HCT116 (cell line): ENCODE data around the gene OR52H1. TPM values are rescaled to one million over a fixed set of nuclear protein-coding genes. Genes with fewer than 3 reads are reported as not detected.

Experiments
- ATAC-seq: fragments of 200-7000 bp; cut with Tn5 transposase; 2 replicates; pipeline ENCODE4 v1.9.1; 2020; ENCODE audit warnings: mild to moderate bottlenecking, moderate library complexity
- BruUV-seq: library from RNA; stranded (reverse); fragments of 400-500 nt; replicated peaks from 2 replicates; lab custom pipeline; 2021; lab: Mats Ljungman, UMichigan
- CTCF ChIA-PET: fragments of 300-600 bp; sonication (Branson Sonifier 250); formaldehyde crosslinking; loops from one replicate; lab custom pipeline; 2021; ENCODE audit warnings: antibody characterized with exemption; lab: Charles Lee
- POLR2A ChIA-PET: fragments of 300-600, 350-600 bp; sonication (Branson Sonifier 250); formaldehyde crosslinking; loops from one replicate; lab custom pipeline; 2021; ENCODE audit warnings: antibody characterized with exemption; lab: Charles Lee
- RAD21 ChIA-PET, 2 experiments: fragments of 300-600 bp; sonication (Branson Sonifier 250); formaldehyde crosslinking; loops; one replicate each; lab custom pipeline; 2023; ENCODE audit warnings: low total read pairs in 2 of 2; ENCODE audit not compliant: uncharacterized antibody in 2 of 2, unreplicated experiment in 2 of 2, low non-redundant PET in 1 of 2; lab: Charles Lee
- DNase-seq: peaks from one replicate; pipeline ENCODE4 v3.0.0-alpha.2; 2010; ENCODE audit warnings: low read depth, low spot score
- H2AFZ ChIP-seq: fragments of 200-600 bp; shearing (Covaris generic), sonication (generic); 2 replicates; pipeline ENCODE4 v1.6.1; 2017; ENCODE audit warnings: low read depth, mixed run types, mixed read lengths, antibody characterized with exemption, low read length; ENCODE audit not compliant: poor library complexity, severe bottlenecking
- H3K27ac ChIP-seq: 2 replicates; pipeline ENCODE4 v1.5.1; 2012; ENCODE audit warnings: low read depth, low read length
- H3K27me3 ChIP-seq: fragments of 200-600 bp; sonication (generic); 2 replicates; pipeline ENCODE4 v1.6.1; 2016; ENCODE audit warnings: mixed run types, low read length, mixed read lengths; ENCODE audit not compliant: insufficient read depth
- H3K36me3 ChIP-seq, 2 experiments: fragments of 200-500 bp in 1 of 2; fragments of 200-600 bp in 1 of 2; sonication (Bioruptor generic) in 1 of 2; sonication (generic) in 1 of 2; 2 replicates each; pipeline versions ENCODE4 v1.5.1 to v1.6.1; 2014 to 2016; ENCODE audit warnings: low read length in 2 of 2, inconsistent platforms in 1 of 2, mixed read lengths in 1 of 2, mixed run types in 1 of 2; ENCODE audit not compliant: insufficient read depth in 2 of 2, control insufficient read depth in 1 of 2
- H3K4me1 ChIP-seq, 2 experiments: fragments of 200-600 bp in 1 of 2; sonication (generic) in 1 of 2; 2 replicates each; pipeline versions ENCODE4 v1.5.1 to v1.6.1; 2012 to 2017; ENCODE audit warnings: low read length in 2 of 2, inconsistent platforms in 1 of 2, mild to moderate bottlenecking in 1 of 2, mixed read lengths in 1 of 2, mixed run types in 1 of 2, moderate library complexity in 1 of 2; ENCODE audit not compliant: insufficient read depth in 2 of 2, control insufficient read depth in 1 of 2
- H3K4me2 ChIP-seq: fragments of 200-600 bp; sonication (generic); 2 replicates; pipeline ENCODE4 v1.6.1; 2017; ENCODE audit warnings: mixed run types, low read length, mixed read lengths
- H3K4me3 ChIP-seq, 2 experiments: fragments of 200-600 bp in 1 of 2; sonication (generic) in 1 of 2; replicated peaks in 1 of 2; 2 replicates each; pipeline ENCODE4 v1.5.1; 2011 to 2016; ENCODE audit warnings: low read length in 2 of 2, control low read depth in 1 of 2, low read depth in 1 of 2, mild to moderate bottlenecking in 1 of 2, mixed read lengths in 1 of 2, mixed run types in 1 of 2
- H3K79me2 ChIP-seq: fragments of 200-600 bp; sonication (generic); 2 replicates; pipeline ENCODE4 v1.6.1; 2017; ENCODE audit warnings: mild to moderate bottlenecking, mixed run types, low read length, moderate library complexity, mixed read lengths; ENCODE audit not compliant: insufficient read depth
- H3K9ac ChIP-seq: fragments of 200-600 bp; sonication (generic); 2 replicates; pipeline ENCODE4 v1.6.1; 2016; ENCODE audit warnings: low read length, mixed read lengths
- H3K9me2 ChIP-seq: fragments of 200-600 bp; sonication (generic), shearing (Covaris generic); 2 replicates; pipeline ENCODE4 v1.6.1; 2017; ENCODE audit warnings: mixed run types, mild to moderate bottlenecking, moderate library complexity; ENCODE audit not compliant: insufficient read depth
- H3K9me3 ChIP-seq, 2 experiments: fragments of 200-500 bp in 1 of 2; fragments of 200-600 bp in 1 of 2; sonication (Bioruptor generic) in 1 of 2; sonication (generic) in 1 of 2; 2 replicates each; pipeline ENCODE4 v1.6.1; 2014 to 2017; ENCODE audit warnings: low read length in 2 of 2, mixed read lengths in 2 of 2, inconsistent platforms in 1 of 2, low read depth in 1 of 2, mild to moderate bottlenecking in 1 of 2, mixed run types in 1 of 2, moderate library complexity in 1 of 2; ENCODE audit not compliant: control insufficient read depth in 1 of 2, insufficient read depth in 1 of 2
- H4K20me1 ChIP-seq: fragments of 200-600 bp; sonication (generic), shearing (Covaris generic); 2 replicates; pipeline ENCODE4 v1.6.1; 2017; ENCODE audit warnings: mixed run types, mild to moderate bottlenecking, moderate library complexity; ENCODE audit not compliant: insufficient read depth
- SP1 ChIP-seq: IDR thresholded peaks from 2 replicates; pipeline ENCODE4 v1.6.1; 2012; ENCODE audit warnings: low read depth
- intact Hi-C: fragments of 100-400 bp; cut with micrococcal nuclease; formaldehyde crosslinking; loops from 2 replicates; pipeline ENCODE4 v1.10.0; 2022
- total RNA-seq: library from RNA; stranded (reverse); gene quantifications from one replicate; pipeline ENCODE4 v1.2.1, GENCODE V29; 2021; ENCODE audit not compliant: unreplicated experiment
- TF ChIP-seq, protein P1 (sequence below), 3 experiments: fragments of 200-600 bp in 1 of 3; sonication (generic) in 1 of 3; IDR thresholded peaks in 2 of 3; conservative IDR thresholded peaks in 1 of 3; 2 replicates each; pipeline ENCODE4 v1.5.1; 2012 to 2017; ENCODE audit warnings: low read depth in 2 of 3, low read length in 2 of 3, antibody characterized with exemption in 1 of 3, borderline replicate concordance in 1 of 3, control low read depth in 1 of 3, mild to moderate bottlenecking in 1 of 3, mixed read lengths in 1 of 3, mixed run types in 1 of 3, moderate library complexity in 1 of 3; ENCODE audit not compliant: insufficient read depth in 1 of 3

The OR52H1 gene
- total RNA-seq, 1 experiment from 2014 or later, result not detected

DNA sequence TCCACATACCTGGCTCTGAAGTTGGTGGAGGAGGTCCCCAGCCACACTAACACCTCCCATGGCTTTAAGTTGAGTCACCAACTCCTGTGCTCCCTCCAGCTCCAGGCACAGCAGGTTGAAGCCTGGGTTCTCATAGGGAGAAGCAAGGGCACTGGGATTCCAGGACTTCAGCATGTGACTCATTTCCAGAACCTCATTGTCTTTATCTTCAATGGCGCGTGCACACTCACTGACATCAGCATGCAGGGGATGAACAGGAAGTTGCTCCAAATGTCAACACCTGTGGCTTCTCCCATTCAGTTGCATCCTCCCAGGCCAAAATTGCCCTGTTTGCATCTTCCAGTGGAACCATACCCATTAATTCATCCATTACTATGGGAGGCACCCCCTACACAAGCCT is 26.0 kb downstream of the OR52H1 start:
- ATAC-seq (peak; percentile 14; the same call in 1 of the 2 replicates), DNase-seq (no peak)
- H3K4me3 ChIP-seq, result no peak overlapping the region
- H3K9me2 ChIP-seq, result no peaks in the 10 kb centered on the region
- POLR2A ChIA-PET, result interaction anchor here (1.9 kb wide), 1 partner anchor 17 kb away, joined by 5 read pairs; no protein-coding TSS in a partner anchor
- H3K9ac ChIP-seq, result no peak overlapping the region
- peaks cover 24% of the 10 kb centered on the region; the same call in 1 of the 2 replicates for H3K27me3 ChIP-seq
- no peak overlapping the region for H2AFZ ChIP-seq
- H3K4me1 ChIP-seq, result no peaks in the 10 kb centered on the region
- no peaks in the 10 kb centered on the region for H3K79me2 ChIP-seq
- no peak overlapping the region for H3K27ac ChIP-seq
- intact Hi-C loops, result no loop called here
- H4K20me1 ChIP-seq, result no peaks in the 10 kb centered on the region
- CTCF ChIA-PET, result no interaction called here
- no TSS peak for BruUV-seq
- no peak for TF ChIP-seq SP1
- no peaks in the 10 kb centered on the region for H3K9me3 ChIP-seq
- no peaks in the 10 kb centered on the region for H3K36me3 ChIP-seq
- RAD21 ChIA-PET, result no interaction called here
- H3K4me2 ChIP-seq, result no peak overlapping the region

DNA sequence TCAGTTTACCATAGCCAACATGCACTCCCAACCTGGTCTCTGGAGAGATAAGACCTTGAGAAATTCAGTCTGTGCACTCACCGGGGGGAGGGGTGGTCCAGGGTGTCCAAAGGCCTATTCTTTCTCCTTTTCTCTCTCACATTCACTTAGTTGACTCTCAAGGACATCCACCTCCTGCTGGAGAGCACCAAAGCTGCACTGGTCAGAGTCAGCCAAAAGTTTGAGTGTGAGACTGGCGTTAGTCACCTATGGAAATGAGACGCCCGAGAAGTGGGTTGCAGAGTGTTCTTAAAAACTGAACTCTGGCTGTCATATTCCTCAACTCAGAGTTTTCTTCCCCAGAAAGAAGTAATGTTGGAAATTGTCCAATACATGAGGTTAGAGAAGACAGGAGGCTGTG is 26.8 kb downstream of the OR52H1 start:
- ChIA-PET CTCF (no interaction called here), POLR2A (interaction anchor here (1.9 kb wide), 1 partner anchor 16 kb away, joined by 5 read pairs; no protein-coding TSS in a partner anchor), RAD21 (no interaction called here)
- Histone ChIP-seq H3K9me3 (no peaks in the 10 kb centered on the region), H3K4me2 (no peak overlapping the region), H3K9me2 (no peaks in the 10 kb centered on the region), H2AFZ (no peak overlapping the region), H3K79me2 (no peaks in the 10 kb centered on the region), H3K36me3 (no peaks in the 10 kb centered on the region), H4K20me1 (no peaks in the 10 kb centered on the region), H3K27me3 (peaks cover 21% of the 10 kb centered on the region; the same call in 1 of the 2 replicates), H3K4me1 (no peaks in the 10 kb centered on the region), H3K27ac (no peak overlapping the region), H3K9ac (no peak overlapping the region), H3K4me3 (no peak overlapping the region)
- intact Hi-C loops, result no loop called here
- DNase-seq (no peak), ATAC-seq (peak; percentile 61)
- TF ChIP-seq, protein P1, sequence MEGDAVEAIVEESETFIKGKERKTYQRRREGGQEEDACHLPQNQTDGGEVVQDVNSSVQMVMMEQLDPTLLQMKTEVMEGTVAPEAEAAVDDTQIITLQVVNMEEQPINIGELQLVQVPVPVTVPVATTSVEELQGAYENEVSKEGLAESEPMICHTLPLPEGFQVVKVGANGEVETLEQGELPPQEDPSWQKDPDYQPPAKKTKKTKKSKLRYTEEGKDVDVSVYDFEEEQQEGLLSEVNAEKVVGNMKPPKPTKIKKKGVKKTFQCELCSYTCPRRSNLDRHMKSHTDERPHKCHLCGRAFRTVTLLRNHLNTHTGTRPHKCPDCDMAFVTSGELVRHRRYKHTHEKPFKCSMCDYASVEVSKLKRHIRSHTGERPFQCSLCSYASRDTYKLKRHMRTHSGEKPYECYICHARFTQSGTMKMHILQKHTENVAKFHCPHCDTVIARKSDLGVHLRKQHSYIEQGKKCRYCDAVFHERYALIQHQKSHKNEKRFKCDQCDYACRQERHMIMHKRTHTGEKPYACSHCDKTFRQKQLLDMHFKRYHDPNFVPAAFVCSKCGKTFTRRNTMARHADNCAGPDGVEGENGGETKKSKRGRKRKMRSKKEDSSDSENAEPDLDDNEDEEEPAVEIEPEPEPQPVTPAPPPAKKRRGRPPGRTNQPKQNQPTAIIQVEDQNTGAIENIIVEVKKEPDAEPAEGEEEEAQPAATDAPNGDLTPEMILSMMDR (IDR thresholded peaks at IDR 0.05 in 2 of 3, conservative IDR thresholded peaks at IDR 0.05 in 1 of 3; ENCODE audit: borderline replicate concordance in 1 of 3, insufficient read depth in 1 of 3, low read depth in 2 of 3, low read length in 2 of 3), result peak in 2 of 3 experiments; percentile 17 to 27; a peak in 1 of 6 replicates
- no peak for TF ChIP-seq SP1
- BruUV-seq, result no TSS peak
